PC-9 (cell line): ENCODE data around the gene WAPL. TPM values are rescaled to one million over a fixed set of nuclear protein-coding genes. Genes with fewer than 3 reads are reported as not detected.

Source experiments
- BruUV-seq: library from RNA; stranded (reverse); fragments of 400-500 nt; replicated peaks from 2 replicates; lab custom pipeline; 2021; lab: Mats Ljungman, UMichigan
- CTCF ChIA-PET: fragments of 300-600 bp; sonication (Branson Sonifier 250); formaldehyde crosslinking; loops from one replicate; lab custom pipeline; 2022; ENCODE audit warnings: antibody characterized with exemption; lab: Charles Lee
- POLR2A ChIA-PET: fragments of 300-600 bp; sonication (Branson Sonifier 250); formaldehyde crosslinking; loops from one replicate; lab custom pipeline; 2022; ENCODE audit warnings: antibody characterized with exemption; ENCODE audit not compliant: unreplicated experiment; lab: Charles Lee
- DNase-seq, 2 experiments: peaks; one replicate each; pipeline versions ENCODE4 v3.0.0 to v3.0.0-alpha.2; 2015 to 2022; ENCODE audit warnings: mixed read lengths in 1 of 2
- H2AFZ ChIP-seq: fragments of 200-600 bp; sonication (generic); 2 replicates; pipeline ENCODE4 v1.8.1; 2017; ENCODE audit warnings: antibody characterized with exemption
- H3F3A ChIP-seq: fragments of 200-600 bp; sonication (generic); 2 replicates; pipeline ENCODE4 v1.8.1; 2017; ENCODE audit warnings: antibody characterized with exemption, mild to moderate bottlenecking, low read depth; ENCODE audit not compliant: insufficient read depth
- H3K27ac ChIP-seq: fragments of 200-600 bp; sonication (generic); 2 replicates; pipeline ENCODE4 v1.6.1; 2016; ENCODE audit warnings: mixed run types
- H3K27me3 ChIP-seq: fragments of 200-600 bp; sonication (generic); 2 replicates; pipeline ENCODE4 v1.6.1; 2016; ENCODE audit warnings: low read depth, mixed run types; ENCODE audit not compliant: insufficient read depth
- H3K36me3 ChIP-seq: fragments of 200-600 bp; sonication (generic); 2 replicates; pipeline ENCODE4 v1.6.1; 2016; ENCODE audit warnings: low read depth, mixed run types
- H3K4me1 ChIP-seq: fragments of 200-600 bp; sonication (generic); replicated peaks from 2 replicates; pipeline ENCODE4 v1.6.1; 2016; ENCODE audit warnings: mixed run types; ENCODE audit not compliant: insufficient read depth
- H3K4me2 ChIP-seq: fragments of 200-600 bp; sonication (generic); 2 replicates; pipeline ENCODE4 v1.6.1; 2017; ENCODE audit warnings: mixed run types
- H3K4me3 ChIP-seq: fragments of 200-600 bp; sonication (generic); 2 replicates; pipeline ENCODE4 v1.6.1; 2016; ENCODE audit warnings: mixed run types
- H3K79me2 ChIP-seq: fragments of 200-600 bp; sonication (generic); 2 replicates; pipeline ENCODE4 v1.6.1; 2017; ENCODE audit warnings: low read depth, mixed run types
- H3K9me2 ChIP-seq: fragments of 200-600 bp; sonication (generic); 2 replicates; pipeline ENCODE4 v1.8.1; 2017; ENCODE audit warnings: mild to moderate bottlenecking; ENCODE audit not compliant: insufficient read depth
- H3K9me3 ChIP-seq: fragments of 200-600 bp; sonication (generic); 2 replicates; pipeline ENCODE4 v1.8.1; 2016; ENCODE audit warnings: low read depth; ENCODE audit not compliant: insufficient read depth
- H4K20me1 ChIP-seq: fragments of 200-600 bp; sonication (generic); 2 replicates; pipeline ENCODE4 v1.8.1; 2017; ENCODE audit not compliant: insufficient read depth
- CTCF ChIP-seq: fragments of 200-600 bp; sonication (generic); conservative IDR thresholded peaks from 2 replicates; pipeline ENCODE4 v1.6.1; 2017; ENCODE audit warnings: mixed run types, antibody characterized with exemption, mild to moderate bottlenecking, moderate library complexity
- EZH2 ChIP-seq: fragments of 200-600 bp; sonication (generic); IDR thresholded peaks from 2 replicates; pipeline ENCODE4 v1.8.0; 2017; ENCODE audit warnings: antibody characterized with exemption, low read depth
- intact Hi-C: fragments of 100-400 bp; cut with micrococcal nuclease; formaldehyde crosslinking; loops from one replicate; pipeline ENCODE4 v1.10.0; 2022; ENCODE audit not compliant: unreplicated experiment
- total RNA-seq: library from RNA; stranded (reverse); gene quantifications from 2 replicates; pipeline ENCODE4 v1.2.3, GENCODE V29; 2021

WAPL gene
- total RNA-seq, 1 experiment from 2014 or later, result 20.9 TPM

DNA sequence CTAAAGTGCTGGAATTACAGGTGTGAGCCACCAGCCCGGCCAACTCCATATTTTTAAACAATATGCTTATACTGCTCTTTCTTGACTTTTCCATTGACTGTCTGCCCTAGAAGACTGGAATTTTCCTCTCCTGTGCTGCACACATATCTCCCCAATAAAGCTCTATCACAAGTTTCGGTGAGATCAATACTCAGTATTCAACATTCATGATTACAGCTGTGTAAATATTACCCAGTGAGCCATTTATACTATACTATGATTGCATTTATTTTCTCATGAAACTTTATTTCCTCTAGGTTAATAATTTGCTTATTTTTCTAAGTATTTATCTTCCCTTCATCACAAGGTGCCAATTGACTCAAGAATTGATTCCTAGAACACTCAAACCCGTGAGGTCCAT, 106.5 kb downstream of the WAPL start:
- no peak for DNase-seq
- H3K27me3 ChIP-seq, result no peaks in the 10 kb centered on the region
- TF ChIP-seq CTCF, result no peak
- no peak for TF ChIP-seq EZH2

GRCh38 chr10:86413046-86413728, 108.4 kb downstream of the WAPL start:
- no peak for TF ChIP-seq EZH2
- no peak for TF ChIP-seq CTCF
- DNase-seq, result no peak
- H2AFZ ChIP-seq, result no peak overlapping the region
- POLR2A ChIA-PET, result no interaction called here
- no peaks in the 10 kb centered on the region for H3K27me3 ChIP-seq
- H3F3A ChIP-seq, result no peaks in the 10 kb centered on the region
- BruUV-seq, result no TSS peak
- H3K36me3 ChIP-seq, result no peaks in the 10 kb centered on the region
- intact Hi-C loops, result no loop called here
- no peak overlapping the region for H3K4me2 ChIP-seq
- H4K20me1 ChIP-seq, result no peaks in the 10 kb centered on the region
- no peaks in the 10 kb centered on the region for H3K79me2 ChIP-seq
- H3K9me3 ChIP-seq, result no peaks in the 10 kb centered on the region
- CTCF ChIA-PET, result no interaction called here
- H3K4me1 ChIP-seq, result no peaks in the 10 kb centered on the region
- H3K27ac ChIP-seq, result no peak overlapping the region
- H3K9me2 ChIP-seq, result no peaks in the 10 kb centered on the region
- H3K4me3 ChIP-seq, result no peak overlapping the region

More for the DNA sequence above, 106.5 kb downstream of the WAPL start:
- Histone ChIP-seq H3K79me2 (no peaks in the 10 kb centered on the region), H3K9me2 (no peaks in the 10 kb centered on the region), H3K4me3 (no peak overlapping the region), H3K4me1 (no peaks in the 10 kb centered on the region), H3K4me2 (no peak overlapping the region), H3K36me3 (no peaks in the 10 kb centered on the region), H2AFZ (no peak overlapping the region), H3K9me3 (no peaks in the 10 kb centered on the region), H3K27ac (no peak overlapping the region), H4K20me1 (no peaks in the 10 kb centered on the region), H3F3A (no peaks in the 10 kb centered on the region)
- ChIA-PET POLR2A (no interaction called here), CTCF (no interaction called here)
- no TSS peak for BruUV-seq
- intact Hi-C loops, result no loop called here

DNA sequence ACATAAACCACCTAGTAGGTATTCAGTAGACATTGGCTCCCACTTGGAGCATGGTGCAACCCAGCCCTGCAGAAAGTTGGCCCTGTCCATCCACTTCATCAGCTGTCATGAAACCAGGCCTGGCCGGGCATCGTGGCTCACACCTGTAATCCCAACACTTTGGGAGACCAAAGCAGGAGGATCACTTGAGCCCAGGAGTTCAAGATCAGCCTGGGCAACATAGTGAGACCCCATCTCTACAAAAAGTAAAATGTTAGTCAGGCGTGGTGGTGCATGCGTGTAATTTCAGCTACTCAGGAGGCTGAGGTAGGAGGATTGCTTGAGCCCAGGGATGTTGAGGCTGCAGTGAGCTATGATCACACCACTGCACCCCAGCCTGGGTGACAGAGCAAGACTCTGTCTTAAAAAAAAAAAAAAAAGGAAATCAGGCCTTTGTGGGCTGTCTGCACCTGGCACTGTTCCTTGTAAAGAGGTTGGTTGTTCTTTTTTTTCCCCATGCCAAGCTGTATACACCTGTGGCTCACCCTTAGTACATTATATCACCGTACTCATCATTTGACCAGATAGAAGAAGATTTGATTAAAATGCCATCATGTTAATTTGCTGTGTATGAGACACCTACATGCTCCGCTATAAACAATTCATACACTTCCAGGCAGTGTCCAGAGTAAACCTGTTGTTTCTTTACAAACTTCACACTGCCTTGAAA, 109.6 kb downstream of the WAPL start:
- no peak overlapping the region for H3K4me3 ChIP-seq
- no peaks in the 10 kb centered on the region for H3K36me3 ChIP-seq
- no peaks in the 10 kb centered on the region for H3K27me3 ChIP-seq
- H3K4me2 ChIP-seq, result no peak overlapping the region
- no peaks in the 10 kb centered on the region for H3K79me2 ChIP-seq
- ChIA-PET CTCF (no interaction called here), POLR2A (no interaction called here)
- TF ChIP-seq CTCF, result no peak
- TF ChIP-seq EZH2, result no peak
- H3F3A ChIP-seq, result no peaks in the 10 kb centered on the region
- intact Hi-C loops, result no loop called here
- no peak overlapping the region for H3K27ac ChIP-seq
- BruUV-seq, result no TSS peak
- no peaks in the 10 kb centered on the region for H3K4me1 ChIP-seq
- H2AFZ ChIP-seq, result no peak overlapping the region
- no peaks in the 10 kb centered on the region for H3K9me3 ChIP-seq
- DNase-seq, result no peak
- H3K9me2 ChIP-seq, result no peaks in the 10 kb centered on the region
- H4K20me1 ChIP-seq, result no peaks in the 10 kb centered on the region
